Measurements from ENCODE around the gene DEPDC1B.
"Not testable (repeated sequence)": the region's sequence is repeated elsewhere in the genome, so short reads cannot be mapped to it uniquely, and the experiment has no call there.

Gene DEPDC1B

DNA sequence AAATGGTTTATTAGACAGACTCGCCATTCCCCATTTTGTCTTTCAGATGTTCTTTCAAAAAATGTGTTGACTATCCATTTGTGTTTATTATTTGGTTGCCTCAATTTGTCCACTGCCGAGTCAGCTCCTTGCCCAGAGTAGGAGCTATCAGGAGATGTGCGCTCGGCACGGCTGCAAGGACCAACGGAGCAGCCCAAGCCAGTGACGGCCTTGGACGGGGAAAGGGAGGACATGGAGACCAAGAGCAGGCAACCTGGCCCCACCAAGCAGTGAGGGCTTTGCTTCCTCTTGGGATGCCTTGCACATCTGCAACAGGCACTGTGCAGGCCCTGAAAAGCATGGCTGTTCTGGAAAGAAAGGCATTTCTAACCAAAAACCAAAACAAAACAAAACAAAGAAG, 69.8 kb downstream of the DEPDC1B start:
- no peak for DNase-seq (ENCODE audit: extremely low read depth, low read depth)
- TF ChIP-seq CTCF (IDR thresholded peaks at IDR 0.05; ENCODE audit: low read depth, low read length), result no peak

- DNase-seq (ENCODE audit: extremely low read depth, low read depth), result not testable (repeated sequence)
Observed at GRCh38 chr5:60624875-60625274, 75.1 kb downstream of the DEPDC1B start.

DNA sequence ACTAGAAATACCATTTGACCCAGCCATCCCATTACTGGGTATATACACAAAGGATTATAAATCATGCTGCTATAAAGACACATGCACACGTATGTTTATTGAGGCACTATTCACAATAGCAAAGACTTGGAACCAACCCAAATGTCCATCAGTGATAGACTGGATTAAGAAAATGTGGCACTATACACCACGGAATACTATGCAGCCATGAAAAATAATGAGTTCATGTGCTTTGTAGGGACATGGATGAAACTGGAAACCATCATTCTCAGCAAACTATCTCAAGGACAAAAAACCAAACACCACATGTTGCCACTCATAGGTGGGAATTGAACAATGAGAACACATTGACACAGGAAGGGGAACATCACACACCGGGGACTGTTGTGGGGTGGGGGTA, 79.2 kb downstream of the DEPDC1B start:
- DNase-seq (ENCODE audit: extremely low read depth, low read depth), result not testable (repeated sequence)

GRCh38 chr5:60613826-60614225, 86.1 kb downstream of the DEPDC1B start:
- no peak for TF ChIP-seq CTCF (IDR thresholded peaks at IDR 0.05; ENCODE audit: low read depth, low read length)
- no peak for DNase-seq (ENCODE audit: extremely low read depth, low read depth)

GRCh38 chr5:60611099-60611740, 88.7 kb downstream of the DEPDC1B start:
- TF ChIP-seq CTCF (IDR thresholded peaks at IDR 0.05; ENCODE audit: low read depth, low read length), result no peak
- no peak for DNase-seq (ENCODE audit: extremely low read depth, low read depth)

GRCh38 chr5:60604771-60605170, 95.2 kb downstream of the DEPDC1B start:
- TF ChIP-seq CTCF (IDR thresholded peaks at IDR 0.05; ENCODE audit: low read depth, low read length), result no peak
- no peak for DNase-seq (ENCODE audit: extremely low read depth, low read depth)

GRCh38 chr5:60598424-60598823, 101.5 kb downstream of the DEPDC1B start:
- no peak for TF ChIP-seq CTCF (IDR thresholded peaks at IDR 0.05; ENCODE audit: low read depth, low read length)

DNA sequence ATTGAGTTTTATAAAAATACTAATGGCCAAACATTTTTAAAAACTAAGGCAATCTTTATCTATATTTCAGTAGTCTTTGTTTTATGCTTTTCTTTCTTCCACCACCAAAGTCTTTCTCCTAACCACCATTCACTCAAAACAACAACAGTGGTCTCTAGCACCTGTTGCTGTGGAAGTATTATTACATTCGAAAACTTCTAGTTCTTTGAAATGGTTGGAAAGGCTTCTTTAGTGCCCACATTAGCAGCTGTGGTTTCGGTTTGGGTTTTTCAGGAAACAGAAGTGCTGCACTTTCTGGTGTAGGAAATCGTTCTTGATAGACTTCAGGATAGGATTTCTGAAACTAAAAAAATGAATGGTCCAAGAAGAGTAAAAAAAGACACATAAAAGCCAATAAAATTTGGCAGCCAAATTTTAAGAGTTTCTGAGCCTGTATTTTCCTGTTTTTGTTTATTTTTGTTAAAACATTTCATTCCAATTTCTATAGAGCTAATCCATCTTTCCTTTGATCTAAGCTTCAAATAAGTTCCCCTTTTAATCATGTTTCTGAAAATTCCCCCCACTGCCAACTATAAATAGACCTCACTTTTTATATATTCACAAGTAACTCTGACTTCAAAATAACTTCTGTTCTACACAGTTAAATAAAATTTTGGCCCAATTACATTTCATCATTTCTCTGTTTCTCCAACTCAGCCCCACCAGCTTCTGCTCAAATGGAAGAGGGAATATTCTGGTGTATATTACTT, 102.2 kb downstream of the DEPDC1B start:
- DNase-seq (ENCODE audit: extremely low read depth, low read depth), result no peak
- no peak for TF ChIP-seq CTCF (IDR thresholded peaks at IDR 0.05; ENCODE audit: low read depth, low read length)

More at GRCh38 chr5:60598424-60598823, 101.5 kb downstream of the DEPDC1B start:
- DNase-seq (ENCODE audit: extremely low read depth, low read depth), result no peak

All from AG09319 (cell line).